Chondrocyte (in vitro differentiated cells): Measurements from ENCODE around the gene RERE. TPM values are rescaled to one million over a fixed set of nuclear protein-coding genes. Genes with fewer than 3 reads are reported as not detected.

ENCODE experiments used
- DNase-seq: peaks from one replicate; pipeline ENCODE4 v3.0.0; 2021; ENCODE audit warnings: mixed read lengths, low spot score
- H3K27ac Mint-ChIP-seq: one replicate; pipeline ENCODE4 v1.8.0; 2021; ENCODE audit warnings: mild to moderate bottlenecking, moderate library complexity, mixed read lengths; ENCODE audit not compliant: unreplicated experiment
- H3K27me3 Mint-ChIP-seq: 2 replicates; pipeline ENCODE4 v1.8.0; 2021; ENCODE audit warnings: low read depth, mixed read lengths
- H3K36me3 Mint-ChIP-seq: 2 replicates; pipeline ENCODE4 v1.8.0; 2021; ENCODE audit warnings: low read depth, mixed read lengths
- H3K4me1 Mint-ChIP-seq: 2 replicates; pipeline ENCODE4 v1.8.0; 2021; ENCODE audit warnings: low read depth, mild to moderate bottlenecking, mixed read lengths
- H3K4me3 Mint-ChIP-seq: one replicate; pipeline ENCODE4 v1.8.0; 2021; ENCODE audit warnings: mild to moderate bottlenecking, moderate library complexity, mixed read lengths; ENCODE audit not compliant: unreplicated experiment
- H3K9me3 Mint-ChIP-seq: 2 replicates; pipeline ENCODE4 v1.8.0; 2021; ENCODE audit warnings: low read depth, mixed read lengths
- total RNA-seq: library from RNA; stranded (reverse); gene quantifications from 3 replicates; pipeline ENCODE4 v1.2.1, GENCODE V29; 2021
- TF ChIP-seq, protein P1 (sequence below): fragments of 200-600 bp; sonication (generic); IDR thresholded peaks from 2 replicates; pipeline ENCODE4 v1.5.0; 2021; ENCODE audit warnings: antibody characterized with exemption, mild to moderate bottlenecking, moderate library complexity

The RERE gene
- total RNA-seq, 1 donor from 2014 or later: 64.9 TPM

DNA sequence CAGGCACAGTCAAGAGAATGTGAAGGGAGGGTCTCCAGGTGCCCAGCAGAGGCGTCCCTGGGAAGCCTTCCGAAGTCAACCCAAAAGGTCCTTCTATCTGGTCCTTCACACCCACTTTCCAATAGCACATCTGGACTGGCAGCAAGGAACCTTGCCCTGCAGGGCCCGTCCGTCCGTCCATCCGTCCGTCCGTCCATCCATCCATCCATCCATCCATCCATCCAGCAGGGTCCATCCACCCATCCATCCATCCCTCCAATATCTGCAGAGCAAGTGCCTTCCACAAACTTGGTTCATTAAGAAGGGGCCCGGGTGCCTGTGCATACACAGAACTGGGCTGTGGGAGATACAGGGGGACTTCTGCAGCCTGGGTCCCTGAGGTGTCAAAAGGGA, 468.0 kb downstream of the RERE start:
- no peaks in the 10 kb centered on the region for H3K27me3 Mint-ChIP-seq
- DNase-seq: no peak
- no peaks in the 10 kb centered on the region for H3K9me3 Mint-ChIP-seq
- TF ChIP-seq, protein P1, sequence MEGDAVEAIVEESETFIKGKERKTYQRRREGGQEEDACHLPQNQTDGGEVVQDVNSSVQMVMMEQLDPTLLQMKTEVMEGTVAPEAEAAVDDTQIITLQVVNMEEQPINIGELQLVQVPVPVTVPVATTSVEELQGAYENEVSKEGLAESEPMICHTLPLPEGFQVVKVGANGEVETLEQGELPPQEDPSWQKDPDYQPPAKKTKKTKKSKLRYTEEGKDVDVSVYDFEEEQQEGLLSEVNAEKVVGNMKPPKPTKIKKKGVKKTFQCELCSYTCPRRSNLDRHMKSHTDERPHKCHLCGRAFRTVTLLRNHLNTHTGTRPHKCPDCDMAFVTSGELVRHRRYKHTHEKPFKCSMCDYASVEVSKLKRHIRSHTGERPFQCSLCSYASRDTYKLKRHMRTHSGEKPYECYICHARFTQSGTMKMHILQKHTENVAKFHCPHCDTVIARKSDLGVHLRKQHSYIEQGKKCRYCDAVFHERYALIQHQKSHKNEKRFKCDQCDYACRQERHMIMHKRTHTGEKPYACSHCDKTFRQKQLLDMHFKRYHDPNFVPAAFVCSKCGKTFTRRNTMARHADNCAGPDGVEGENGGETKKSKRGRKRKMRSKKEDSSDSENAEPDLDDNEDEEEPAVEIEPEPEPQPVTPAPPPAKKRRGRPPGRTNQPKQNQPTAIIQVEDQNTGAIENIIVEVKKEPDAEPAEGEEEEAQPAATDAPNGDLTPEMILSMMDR: no peak
- H3K36me3 Mint-ChIP-seq: peaks cover 13% of the 10 kb centered on the region
- H3K4me3 Mint-ChIP-seq: no peak overlapping the region
- H3K27ac Mint-ChIP-seq: no peak overlapping the region
- H3K4me1 Mint-ChIP-seq: peaks cover 17% of the 10 kb centered on the region

DNA sequence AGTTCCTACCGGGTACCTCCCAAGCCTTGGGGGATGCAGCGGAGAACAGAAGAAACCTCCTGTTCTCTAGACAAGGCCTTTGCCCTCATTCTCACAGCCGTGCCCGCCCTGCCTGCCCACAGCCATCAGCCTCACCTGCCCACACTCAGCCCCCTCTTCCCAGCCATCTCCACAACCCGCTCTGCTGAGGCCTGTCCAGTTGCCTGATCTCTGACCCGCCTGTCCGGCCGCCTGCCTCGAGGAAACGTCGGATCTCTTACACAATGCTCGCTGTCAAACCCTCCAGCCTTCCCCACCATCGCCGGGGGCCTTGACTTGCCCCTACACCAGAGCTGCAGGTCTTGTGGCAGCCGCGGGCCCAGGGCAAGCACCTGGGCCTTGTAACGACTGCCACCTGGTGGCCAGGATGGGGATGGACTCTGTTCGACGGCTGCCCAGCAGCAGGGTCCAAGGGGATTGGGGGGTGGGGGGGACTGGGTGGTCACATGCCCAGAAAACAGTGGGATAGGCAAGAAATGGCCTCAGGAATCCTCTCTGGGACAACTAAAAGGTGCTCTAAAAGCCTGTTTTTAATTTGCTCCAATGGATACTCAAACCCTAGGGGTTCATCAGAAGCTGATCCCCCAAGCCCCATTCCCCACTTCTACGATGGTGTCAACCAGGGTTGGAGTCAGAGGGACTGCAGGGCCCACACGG, 468.5 kb downstream of the RERE start:
- H3K9me3 Mint-ChIP-seq: no peaks in the 10 kb centered on the region
- H3K4me1 Mint-ChIP-seq: peaks cover 22% of the 10 kb centered on the region
- TF ChIP-seq, protein P1: peak; percentile 95
- peaks cover 12% of the 10 kb centered on the region for H3K36me3 Mint-ChIP-seq
- H3K27me3 Mint-ChIP-seq: no peaks in the 10 kb centered on the region
- no peak for DNase-seq
- H3K27ac Mint-ChIP-seq: no peak overlapping the region
- no peak overlapping the region for H3K4me3 Mint-ChIP-seq

DNA sequence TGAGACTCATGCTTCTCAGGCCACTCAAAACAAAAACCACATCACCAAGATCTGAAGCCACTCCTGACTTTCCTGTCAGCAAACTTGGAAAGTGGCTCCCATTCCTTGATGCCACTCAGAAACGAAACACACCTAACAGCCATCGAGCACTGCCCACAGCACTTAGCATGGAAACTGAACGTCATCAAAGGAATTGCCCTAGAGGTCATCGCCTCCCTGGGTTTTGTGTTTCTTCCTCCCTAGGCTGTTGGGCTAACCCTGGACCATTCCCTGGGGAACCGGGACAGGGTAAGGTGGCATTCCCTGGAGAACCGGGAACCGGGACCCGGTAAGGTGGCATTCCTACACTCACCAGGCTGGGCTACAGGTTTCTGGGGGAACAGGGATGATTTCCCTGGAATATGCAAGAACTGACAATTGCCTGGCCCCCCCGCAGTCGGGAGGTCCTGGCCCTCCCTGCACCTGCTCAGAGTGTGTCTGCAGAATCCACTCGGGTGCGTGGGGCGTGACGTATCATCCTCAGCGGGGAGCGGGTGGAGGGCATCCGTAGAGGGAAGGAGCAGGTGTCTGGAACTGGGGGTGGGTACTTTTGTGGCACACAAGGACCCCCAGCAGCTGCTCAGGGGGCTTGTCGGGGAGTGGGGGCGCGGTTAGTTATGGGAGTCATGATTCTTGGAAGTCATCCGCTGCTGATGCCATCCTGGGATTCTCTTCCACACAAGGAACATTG, 469.2 kb downstream of the RERE start:
- Mint-ChIP-seq H3K9me3 (no peaks in the 10 kb centered on the region), H3K27ac (peak overlapping the region; percentile 79), H3K4me3 (no peak overlapping the region), H3K27me3 (no peaks in the 10 kb centered on the region), H3K36me3 (peaks cover 8% of the 10 kb centered on the region), H3K4me1 (peaks cover 29% of the 10 kb centered on the region)
- no peak for DNase-seq
- TF ChIP-seq, protein P1: no peak

DNA sequence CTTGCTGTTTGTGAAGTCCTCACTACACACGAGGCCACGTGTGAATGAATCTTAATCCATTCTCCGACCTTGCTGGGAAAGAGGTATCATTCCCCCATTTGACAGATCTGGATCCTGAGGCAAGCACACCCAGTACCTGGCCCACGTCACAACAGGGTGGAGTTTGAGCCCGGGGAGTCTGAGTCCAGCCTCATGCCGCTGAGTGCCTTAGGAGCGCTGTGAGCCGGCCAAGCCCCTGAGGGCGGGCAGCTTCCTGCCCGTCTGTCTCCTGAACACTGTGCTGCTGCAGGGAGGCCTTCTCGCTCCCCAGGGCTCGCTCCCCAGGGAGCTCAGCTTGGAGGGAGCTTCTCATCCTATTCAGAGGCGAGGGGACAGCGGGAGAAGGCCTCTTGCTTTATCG, 469.8 kb downstream of the RERE start:
- peaks cover 3% of the 10 kb centered on the region for H3K36me3 Mint-ChIP-seq
- TF ChIP-seq, protein P1: no peak
- H3K27ac Mint-ChIP-seq: peak overlapping the region; percentile 79
- no peak overlapping the region for H3K4me3 Mint-ChIP-seq
- no peaks in the 10 kb centered on the region for H3K9me3 Mint-ChIP-seq
- H3K27me3 Mint-ChIP-seq: no peaks in the 10 kb centered on the region
- DNase-seq: no peak
- H3K4me1 Mint-ChIP-seq: peaks cover 35% of the 10 kb centered on the region

GRCh38 chr1:8345621-8346415, 471.6 kb downstream of the RERE start:
- no peak for DNase-seq
- Mint-ChIP-seq H3K4me1 (peaks cover 41% of the 10 kb centered on the region), H3K9me3 (no peaks in the 10 kb centered on the region), H3K36me3 (peaks cover 3% of the 10 kb centered on the region), H3K27ac (no peak overlapping the region), H3K27me3 (no peaks in the 10 kb centered on the region), H3K4me3 (no peak overlapping the region)
- TF ChIP-seq, protein P1: no peak
